Activated T-cell treated with anti-CD3 and anti-CD28 coated beads for 4 hours (primary cell): Measurements from ENCODE around the gene WWOX.

Experiments used
- DNase-seq: peaks from one replicate; pipeline ENCODE4 v3.0.0-alpha.2; 2020

The WWOX gene

GRCh38 chr16:78830599-78830998 is 731.1 kb downstream of the WWOX start:
- DNase-seq, result no peak

- DNase-seq, result no peak
Measured at GRCh38 chr16:78832100-78832499, 732.6 kb downstream of the WWOX start.

DNA sequence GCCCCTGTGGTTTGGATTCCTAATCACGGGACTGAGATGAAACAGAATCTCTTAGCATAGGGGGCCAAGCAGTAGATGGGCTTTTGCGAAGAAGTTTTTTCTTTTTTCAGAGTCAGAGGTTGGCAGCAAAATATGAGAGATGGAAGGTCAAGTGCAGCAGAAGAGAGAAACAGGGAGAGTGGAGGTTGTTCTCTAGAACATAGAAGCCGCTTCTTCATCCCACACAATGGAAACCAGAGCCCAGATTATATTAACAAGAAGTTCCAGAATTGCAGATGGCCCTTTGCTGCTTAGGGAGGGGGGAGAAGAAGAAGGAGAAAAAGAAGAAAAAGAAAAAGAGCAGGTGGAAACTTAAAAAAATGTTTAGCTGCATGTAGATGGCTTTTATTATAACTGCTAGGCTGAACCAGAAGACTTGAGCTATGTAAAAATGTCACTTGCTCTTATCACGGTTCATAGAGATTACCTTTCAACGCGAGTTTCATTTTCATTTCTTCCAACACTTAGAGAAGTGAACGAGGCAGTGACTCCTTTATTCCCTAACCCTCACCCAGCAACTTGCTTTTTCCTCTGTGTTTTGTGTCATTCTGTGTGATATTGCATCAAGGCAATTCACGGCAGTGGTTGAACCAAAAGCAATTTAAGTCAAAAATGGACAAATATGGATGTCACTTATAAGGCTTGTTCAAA is 737.5 kb downstream of the WWOX start:
- no peak for DNase-seq

GRCh38 chr16:78837706-78838105 is 738.3 kb downstream of the WWOX start:
- DNase-seq, result no peak

GRCh38 chr16:78838276-78838675 is 738.8 kb downstream of the WWOX start:
- no peak for DNase-seq

- DNase-seq, result no peak
Measured at GRCh38 chr16:78842950-78843349, 743.5 kb downstream of the WWOX start.

- DNase-seq, result no peak
Measured at GRCh38 chr16:78843978-78844377, 744.5 kb downstream of the WWOX start.

DNA sequence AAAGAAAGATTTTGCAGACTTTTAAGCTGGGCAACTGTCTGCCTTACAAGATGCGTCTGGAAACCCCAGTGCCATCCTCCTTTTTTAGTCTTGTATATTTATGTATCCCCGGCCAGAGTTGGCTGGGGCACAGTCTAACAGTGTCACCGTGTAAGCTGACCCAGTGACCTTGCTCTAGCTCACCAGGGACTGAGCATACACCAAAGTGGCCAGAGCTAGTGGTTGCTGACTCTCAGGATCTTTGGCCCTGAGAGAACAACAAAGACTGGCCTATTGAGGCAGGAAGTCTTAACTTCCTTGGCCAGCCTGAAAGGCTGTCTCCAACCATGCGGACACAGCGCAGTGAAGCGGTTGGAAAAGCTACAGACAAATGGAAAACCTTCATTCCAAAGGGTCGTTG is 745.2 kb downstream of the WWOX start:
- no peak for DNase-seq

DNA sequence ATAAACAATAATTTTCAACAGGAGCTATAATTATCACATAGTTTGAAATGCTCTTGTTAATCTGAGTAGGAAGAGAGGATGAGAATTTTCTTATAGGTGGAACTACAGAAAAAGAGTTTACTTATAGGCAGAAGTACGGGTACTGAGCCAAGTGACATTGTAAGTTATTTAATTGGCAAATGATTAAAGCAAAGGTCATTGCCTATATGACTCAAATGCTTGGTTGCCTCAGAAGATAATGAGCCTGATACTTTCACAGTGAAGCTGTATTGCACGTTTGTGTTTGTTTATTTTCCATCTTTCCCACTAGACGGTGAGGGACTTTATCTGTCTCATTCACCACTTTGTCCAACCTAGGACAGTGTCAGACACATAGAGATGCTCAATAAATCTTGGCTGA is 751.8 kb downstream of the WWOX start:
- DNase-seq, result no peak

DNA sequence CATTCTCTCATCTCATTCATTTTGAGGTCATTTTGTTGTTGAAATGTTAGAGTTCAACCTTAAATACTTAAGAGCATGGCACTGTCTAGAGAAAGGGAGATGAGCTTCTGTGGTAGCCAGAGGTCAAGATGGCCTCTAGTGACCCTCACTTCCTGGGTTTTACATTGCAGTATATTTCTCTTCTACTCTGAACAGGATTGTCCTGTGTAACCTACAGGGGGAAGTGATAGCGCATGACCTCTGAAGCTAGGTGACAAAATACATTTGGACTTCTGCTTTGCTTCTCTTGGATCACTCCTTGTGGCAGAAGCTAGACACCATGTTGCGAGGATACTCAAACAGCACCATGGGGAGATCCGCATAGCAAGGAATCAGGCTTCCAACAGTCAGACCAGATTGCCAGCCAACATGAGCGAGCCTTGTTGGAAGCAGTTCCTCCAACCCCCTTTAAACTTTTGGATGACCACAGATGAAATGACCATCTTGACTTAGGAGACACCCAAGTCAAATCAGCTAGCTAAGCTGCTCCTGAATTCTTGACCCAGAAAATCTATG is 752.7 kb downstream of the WWOX start:
- DNase-seq, result no peak

- no peak for DNase-seq
Measured at GRCh38 chr16:78862022-78862421, 762.6 kb downstream of the WWOX start.

DNA sequence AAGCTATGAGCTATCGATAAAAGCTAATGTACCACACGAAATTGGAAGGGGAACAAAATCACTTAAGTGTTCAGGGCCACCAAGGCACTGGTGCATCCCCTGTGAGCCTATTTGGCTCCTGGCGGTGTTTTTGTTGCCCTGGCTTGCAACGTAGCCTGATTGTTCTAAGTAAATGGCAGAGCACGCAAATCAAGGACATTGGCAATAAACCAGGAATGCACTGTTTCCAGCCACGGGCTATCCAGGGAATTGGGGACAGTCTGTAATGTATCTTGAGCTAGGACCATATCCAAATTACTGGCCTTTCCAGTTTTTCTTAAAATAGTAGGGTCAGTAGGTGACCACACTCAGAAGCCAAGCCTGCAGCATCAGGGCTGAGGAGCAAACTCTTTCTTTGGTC is 767.1 kb downstream of the WWOX start:
- DNase-seq, result no peak

DNA sequence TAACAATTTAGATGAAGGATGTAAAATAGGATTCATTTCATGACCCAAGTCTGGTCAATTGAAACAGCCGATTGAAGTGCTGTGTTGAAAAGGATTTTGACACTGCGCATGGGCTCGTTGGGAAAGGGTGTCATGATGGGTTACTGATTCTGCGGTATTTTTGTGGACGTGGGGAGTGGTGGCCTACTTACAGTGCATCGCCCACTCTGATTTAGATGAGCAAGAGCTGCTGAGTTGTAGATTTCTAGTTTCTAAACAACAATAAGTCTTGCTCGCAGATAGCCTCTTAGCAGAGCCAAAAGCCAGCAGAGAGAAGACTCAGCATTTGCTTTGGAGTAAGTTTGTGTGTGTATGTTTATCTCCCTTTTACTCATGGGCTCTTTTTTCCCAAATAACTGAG is 770.0 kb downstream of the WWOX start:
- DNase-seq, result no peak

GRCh38 chr16:78871241-78871640 is 771.8 kb downstream of the WWOX start:
- no peak for DNase-seq

DNA sequence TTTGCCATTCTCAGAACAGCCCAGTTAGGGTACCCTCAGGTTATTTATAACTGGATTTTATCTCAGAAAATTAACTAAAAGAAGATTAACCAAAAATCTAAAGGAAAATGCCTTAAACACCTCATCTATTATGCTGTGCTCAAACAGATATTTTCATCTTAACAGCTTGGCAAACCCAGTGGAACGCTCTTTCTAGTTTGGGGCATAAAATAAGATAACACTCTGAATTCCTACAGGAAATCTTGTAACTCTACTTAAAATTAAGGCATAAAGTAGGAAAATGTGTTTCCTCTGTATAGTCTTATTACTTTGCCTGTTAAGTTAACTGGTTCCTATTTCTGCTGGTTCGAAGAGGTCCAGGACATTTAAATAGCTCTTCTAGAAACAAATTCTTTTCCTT is 777.2 kb downstream of the WWOX start:
- DNase-seq, result no peak

- DNase-seq, result no peak
Measured at GRCh38 chr16:78877114-78877655, 777.7 kb downstream of the WWOX start.

DNA sequence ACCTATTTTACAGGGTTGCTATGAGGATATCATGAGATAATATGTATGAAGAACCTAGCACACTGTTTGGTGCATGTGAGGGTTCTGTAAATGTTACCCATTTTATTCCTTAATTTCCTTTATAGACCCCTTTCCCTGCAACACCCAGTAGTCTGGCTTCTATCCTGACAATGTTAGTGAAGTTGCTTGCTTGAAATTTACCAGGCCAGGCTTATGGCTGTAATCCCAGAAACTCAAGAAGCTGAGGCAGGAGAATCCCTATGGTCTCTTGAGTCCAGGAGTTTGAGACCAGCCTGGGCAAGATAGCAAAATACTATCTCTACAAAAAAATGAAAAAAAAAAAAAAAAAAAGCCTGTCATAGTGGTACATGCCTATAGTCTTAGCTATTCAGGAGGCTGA is 779.1 kb downstream of the WWOX start:
- DNase-seq, result no peak

DNA sequence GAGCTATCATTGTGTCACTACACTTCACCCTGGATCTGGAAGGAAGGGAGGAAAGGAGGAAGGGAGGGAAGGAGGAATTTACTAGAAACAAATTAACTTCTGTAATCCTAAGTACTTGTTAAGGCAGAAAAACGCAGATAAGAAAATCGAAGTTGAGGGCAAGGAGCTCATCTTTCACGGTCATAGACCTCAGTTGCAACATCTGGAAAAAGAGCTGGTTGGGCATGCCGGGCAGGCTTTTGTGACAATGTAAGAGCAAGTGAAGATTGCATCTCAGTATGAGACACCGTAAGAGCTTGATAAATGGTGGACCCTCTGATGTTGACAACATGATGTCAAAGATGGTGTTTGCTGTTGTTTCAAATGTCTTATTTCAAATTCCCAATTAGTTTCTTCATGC is 779.6 kb downstream of the WWOX start:
- no peak for DNase-seq

GRCh38 chr16:78882150-78882549 is 782.7 kb downstream of the WWOX start:
- no peak for DNase-seq

DNA sequence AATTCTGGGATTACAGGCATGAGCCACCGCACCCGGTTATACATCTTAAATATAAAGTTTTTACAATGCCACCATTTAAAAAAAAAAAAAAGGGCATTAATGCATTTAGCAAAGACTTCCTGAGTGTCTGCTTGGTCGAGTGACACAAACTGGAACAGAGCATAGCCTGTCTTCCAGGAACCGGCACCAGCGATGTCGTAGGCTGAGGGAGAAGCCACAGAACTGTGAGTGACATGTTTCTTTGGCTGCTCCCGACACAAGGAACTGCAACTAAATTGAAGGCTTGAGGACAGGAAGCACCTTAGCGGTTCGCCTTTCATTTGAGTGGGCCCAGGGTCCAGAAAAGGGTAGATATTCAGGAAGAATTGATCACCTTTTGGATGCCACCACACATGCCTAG is 783.3 kb downstream of the WWOX start:
- DNase-seq, result no peak

DNA sequence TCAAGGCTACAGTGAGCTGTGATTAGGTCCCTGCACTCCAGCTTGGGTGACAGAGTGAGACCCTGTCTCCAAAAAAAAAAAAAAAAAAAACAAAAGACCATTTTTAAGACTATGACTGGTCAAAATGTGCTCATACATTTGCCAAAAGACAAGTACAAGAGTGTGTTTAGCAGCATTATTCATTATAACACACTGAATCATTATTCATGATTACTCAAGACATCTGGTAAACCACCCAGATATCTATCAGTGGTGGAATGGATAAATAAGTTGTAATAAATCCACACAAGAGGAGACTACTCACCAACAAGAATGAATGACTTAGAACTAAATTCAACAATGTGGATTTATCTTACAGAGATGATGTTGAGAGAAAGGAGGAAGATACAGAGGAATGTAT is 784.8 kb downstream of the WWOX start:
- DNase-seq, result no peak

DNA sequence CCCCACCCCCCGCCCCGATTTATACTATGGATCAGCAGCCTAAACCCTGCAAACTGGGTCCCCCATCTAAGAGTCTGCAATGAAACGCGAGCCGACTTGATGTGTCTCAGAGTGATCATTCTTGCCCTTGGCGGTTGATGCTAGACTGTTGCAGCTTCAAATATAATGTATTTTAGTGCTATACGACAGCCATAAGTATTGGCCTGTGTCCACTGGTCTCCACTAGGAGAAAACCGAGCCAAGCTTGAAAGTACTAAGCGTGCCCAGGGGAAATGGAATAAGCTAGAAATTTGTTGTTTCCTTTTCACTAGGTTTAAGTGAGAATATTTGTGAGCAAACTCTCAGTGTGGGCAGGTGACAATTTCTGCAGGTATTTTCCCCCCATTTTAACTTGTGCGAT is 789.9 kb downstream of the WWOX start:
- DNase-seq, result no peak

DNA sequence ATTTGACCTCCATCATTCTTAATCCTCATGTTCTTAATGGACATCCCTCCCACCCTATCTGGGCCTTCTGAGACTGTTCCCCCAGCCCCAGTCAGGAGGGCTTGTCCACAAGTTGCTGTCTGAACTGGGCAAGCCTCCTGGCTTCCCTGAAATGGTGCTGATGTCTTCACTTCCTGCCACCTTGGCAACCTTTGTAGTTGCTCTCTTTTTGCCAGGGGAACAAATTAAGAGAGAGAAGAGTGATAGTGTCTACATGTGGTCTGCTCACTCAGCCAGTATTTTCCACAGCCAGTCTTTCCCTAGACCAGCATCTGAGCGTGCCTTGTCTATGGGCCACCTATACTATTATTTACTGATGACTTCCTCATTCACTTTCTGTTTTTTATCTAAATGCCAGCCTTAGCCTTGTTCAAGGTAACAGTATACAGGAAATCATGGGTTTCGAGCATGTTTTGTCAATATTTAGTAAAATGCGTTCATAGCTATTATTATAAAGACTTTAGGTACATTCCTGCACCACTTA is 791.0 kb downstream of the WWOX start:
- DNase-seq, result no peak

GRCh38 chr16:78892951-78893733 is 793.7 kb downstream of the WWOX start:
- no peak for DNase-seq
